Heart right ventricle (tissue), 16 donors: Measurements from ENCODE around the gene FAF1. TPM values are rescaled to one million over a fixed set of nuclear protein-coding genes. Genes with fewer than 3 reads are reported as not detected.

Source experiments
- ATAC-seq, 8 donors: fragments of 200-7000 bp; cut with Tn5 transposase; one replicate each; pipeline ENCODE4 v1.9.1; 2020; ENCODE audit warnings: mild to moderate bottlenecking in 8 of 8, moderate library complexity in 8 of 8, moderate number of reproducible peaks in 1 of 8
- DNase-seq, 2 donors: peaks; one replicate each; pipeline ENCODE4 v3.0.0-alpha.2; 2020
- H3K27ac ChIP-seq, 10 donors: fragments of 200-600 bp; sonication (generic) in 2 of 10; one replicate each; pipeline versions ENCODE4 v1.5.0 to v1.8.0; 2020 to 2022; ENCODE audit warnings: mild to moderate bottlenecking in 3 of 10
- H3K27me3 ChIP-seq, 7 donors: fragments of 200-600 bp; one replicate each; pipeline ENCODE4 v1.8.0; 2021 to 2022; ENCODE audit warnings: mild to moderate bottlenecking in 2 of 7
- H3K36me3 ChIP-seq, 9 donors: fragments of 200-600 bp; sonication (generic) in 1 of 9; one replicate each; pipeline versions ENCODE4 v1.5.0 to v1.8.0; 2020 to 2022; ENCODE audit warnings: mild to moderate bottlenecking in 2 of 9
- H3K4me1 ChIP-seq, 9 donors: fragments of 200-600 bp; sonication (generic) in 1 of 9; one replicate each; pipeline versions ENCODE4 v1.5.0 to v1.8.0; 2020 to 2022; ENCODE audit warnings: mild to moderate bottlenecking in 4 of 9
- H3K4me3 ChIP-seq, 10 donors: fragments of 200-600 bp; sonication (generic) in 2 of 10; one replicate each; pipeline versions ENCODE4 v1.5.0 to v1.8.0; 2020 to 2022; ENCODE audit warnings: mild to moderate bottlenecking in 7 of 10, moderate library complexity in 2 of 10
- H3K9me3 ChIP-seq, 11 donors: fragments of 200-600 bp in 10 of 11; sonication (generic) in 2 of 11; one replicate each; pipeline versions ENCODE4 v1.5.0 to v1.8.0; 2013 to 2022; ENCODE audit warnings: mild to moderate bottlenecking in 2 of 11, control low read depth in 1 of 11, moderate library complexity in 1 of 11
- CTCF ChIP-seq, 9 donors: fragments of 200-600 bp; sonication (generic) in 2 of 9; IDR thresholded peaks; one replicate each; pipeline versions ENCODE4 v1.5.0 to v1.8.0; 2021 to 2022; ENCODE audit warnings: antibody characterized with exemption in 9 of 9, mild to moderate bottlenecking in 5 of 9, moderate library complexity in 1 of 9
- WGBS, 2 donors: extraction: QIAGEN DNeasy Blood & Tissue Kit; methylation state at CpG; one replicate each; pipeline ENCODE4 v1.1.7; 2013; ENCODE audit warnings: inconsistent platforms in 1 of 2; 5-methylcytosine and 5-hydroxymethylcytosine counted together
- intact Hi-C, 10 donors: fragments of 100-400 bp; cut with DNase I; formaldehyde crosslinking; loops; one replicate each; pipeline versions ENCODE4 v1.11.1 to v1.14.2; 2022
- polyA plus RNA-seq, 2 donors: library from polyadenylated mRNA; stranded (reverse); fragments of 200-250 nt; gene quantifications; one replicate each; pipeline ENCODE4 v1.2.3, GENCODE V29; 2013
- total RNA-seq, 10 donors: library from RNA; stranded (reverse); fragmentation: NEBNext Ultra II Directional in 3 of 10; extraction: Animal tissue kit (Norgen Biotek cat#: 25700) in 3 of 10; gene quantifications; one replicate each; pipeline versions ENCODE4 v1.2.1 to v1.2.4, GENCODE V29; 2021 to 2023
- donor health status: Arrhythmogenic right ventricular cardiomyopathy.
- donor health status: ischemic (EF 13 %, LVEDD 7.1; RV severe dilation, severe dysfunction).
- donor health status: healthy with polysubstance abuse.
- donor health status: DM: no; HTN: yes; CAD: no.
- donor health status: DM: no; HTN: no; CAD: no.
- donor health status: ischemic (EF 25% LVEDD 6.9; RV normal size, moderate dysfunction).
- donor health status: ischemic (EF 25% LVEDD 5.7; RV mildly dilated, moderate dysfunction).
- donor health status: healthy.
- donor health status: DM: yes; HTN: yes; CAD: no.
- donor health status: Ischemic cardiomyopathy.
- donor health status: ischemic (EF 35%, LVEDD 5.7; RV mildly dilated, moderate dysfunction).
- donor health status: nonischemic (EF 11% LVEDD 7.7; RV severe dilation, severe dysfunction).
- donor health status: DM: yes; HTN: yes; CAD: no.
- donor health status: PGD.
- donor health status: ischemic (EF 29% LVEDD 5.4; RV normal size, mild dysfunction).
- donor health status: nonischemic (EF 23%, LVEDD 6.1; RV moderate dilation, normal function).

FAF1 gene
- total and polyA plus RNA-seq, 12 donors, result 30.9 to 102 (median 88.9) TPM

- no peaks in the 10 kb centered on the region for H3K27me3 ChIP-seq
- no peak for DNase-seq
- H3K9me3 ChIP-seq, result peaks cover 0 to 23% (median 6%) of the 10 kb centered on the region in 11 donors
- no peaks in the 10 kb centered on the region for H3K4me1 ChIP-seq
- ATAC-seq, result no peak
- 97 to 98% methylated on average over 2 of the region's 2 CpGs for WGBS, 2 donors
- intact Hi-C loops, result no loop called here
- peaks cover 0 to 79% (median 18%) of the 10 kb centered on the region in 9 donors for H3K36me3 ChIP-seq
- no peak overlapping the region for H3K27ac ChIP-seq
- TF ChIP-seq CTCF (IDR thresholded peaks at IDR 0.05), result no peak
- H3K4me3 ChIP-seq, result no peak overlapping the region
Measured at GRCh38 chr1:50493710-50494109, 466.4 kb downstream of the FAF1 start.

- intact Hi-C loops, result no loop called here
- Histone ChIP-seq H3K36me3 (peaks cover 0 to 79% (median 20%) of the 10 kb centered on the region in 9 donors), H3K4me3 (no peak overlapping the region), H3K9me3 (peaks cover 0 to 8% (median 2%) of the 10 kb centered on the region in 11 donors), H3K27ac (no peak overlapping the region), H3K27me3 (no peaks in the 10 kb centered on the region), H3K4me1 (no peaks in the 10 kb centered on the region)
- 87 to 89% methylated on average over 1 of the region's 1 CpG for WGBS, 2 donors
- TF ChIP-seq CTCF (IDR thresholded peaks at IDR 0.05), result no peak
- ATAC-seq, result no peak
- no peak for DNase-seq
Measured at GRCh38 chr1:50492142-50492541, 467.9 kb downstream of the FAF1 start.

- Histone ChIP-seq H3K4me1 (no peaks in the 10 kb centered on the region), H3K27me3 (no peaks in the 10 kb centered on the region), H3K9me3 (no peaks in the 10 kb centered on the region), H3K36me3 (peaks cover 0 to 71% (median 20%) of the 10 kb centered on the region in 9 donors), H3K4me3 (no peak overlapping the region), H3K27ac (no peak overlapping the region)
- intact Hi-C loops, result no loop called here
- no peak for TF ChIP-seq CTCF (IDR thresholded peaks at IDR 0.05)
- DNase-seq (no peak), ATAC-seq (no peak)
Measured at GRCh38 chr1:50491142-50491541, 468.9 kb downstream of the FAF1 start.

GRCh38 chr1:50490640-50491039 is 469.4 kb downstream of the FAF1 start:
- H3K27me3 ChIP-seq, result no peaks in the 10 kb centered on the region
- WGBS, 2 donors, result 97% methylated on average over 2 of the region's 2 CpGs
- H3K27ac ChIP-seq, result no peak overlapping the region
- H3K9me3 ChIP-seq, result no peaks in the 10 kb centered on the region
- DNase-seq (no peak), ATAC-seq (no peak)
- intact Hi-C loops, result no loop called here
- no peak overlapping the region for H3K4me3 ChIP-seq
- no peaks in the 10 kb centered on the region for H3K4me1 ChIP-seq
- no peak for TF ChIP-seq CTCF (IDR thresholded peaks at IDR 0.05)
- peaks cover 0 to 68% (median 20%) of the 10 kb centered on the region in 9 donors for H3K36me3 ChIP-seq
